Neural progenitor cell (in vitro differentiated cells): Measurements from ENCODE around the gene HOXC9. TPM values are rescaled to one million over a fixed set of nuclear protein-coding genes. Genes with fewer than 3 reads are reported as not detected.

ENCODE experiments used
- DNase-seq: peaks from one replicate; pipeline ENCODE4 v3.0.0-alpha.2; 2016; ENCODE audit warnings: low spot score
- H2AFZ ChIP-seq: fragments of 200-600 bp; sonication (generic); replicated peaks from 2 replicates; pipeline ENCODE4 v1.6.1; 2016; ENCODE audit warnings: antibody characterized with exemption
- H3F3A ChIP-seq: fragments of 200-600 bp; sonication (generic); 2 replicates; pipeline ENCODE4 v1.6.1; 2016; ENCODE audit warnings: antibody characterized with exemption, low read depth
- H3K27ac ChIP-seq: fragments of 200-600 bp; sonication (generic); 2 replicates; pipeline ENCODE4 v1.5.1; 2016; ENCODE audit warnings: mild to moderate bottlenecking
- H3K27me3 ChIP-seq: fragments of 200-600 bp; sonication (generic); 2 replicates; pipeline ENCODE4 v1.6.1; 2016; ENCODE audit warnings: mild to moderate bottlenecking, moderate library complexity
- H3K36me3 ChIP-seq: fragments of 200-600 bp; sonication (generic); 2 replicates; pipeline ENCODE4 v1.5.1; 2016
- H3K4me1 ChIP-seq: fragments of 200-600 bp; sonication (generic); 2 replicates; pipeline ENCODE4 v1.6.1; 2016; ENCODE audit warnings: mixed run types
- H3K4me2 ChIP-seq: fragments of 200-600 bp; sonication (generic); 2 replicates; pipeline ENCODE4 v1.6.1; 2016
- H3K4me3 ChIP-seq: fragments of 200-600 bp; sonication (generic); 2 replicates; pipeline ENCODE4 v1.5.1; 2016
- H3K79me2 ChIP-seq: fragments of 200-600 bp; sonication (generic); 2 replicates; pipeline ENCODE4 v1.6.1; 2016; ENCODE audit warnings: low read depth
- H3K9ac ChIP-seq: fragments of 200-600 bp; sonication (generic); 2 replicates; pipeline ENCODE4 v1.6.1; 2016
- H3K9me3 ChIP-seq: fragments of 200-600 bp; sonication (generic); 2 replicates; pipeline ENCODE4 v1.5.1; 2016; ENCODE audit warnings: low read depth
- H4K20me1 ChIP-seq: fragments of 200-600 bp; sonication (generic); 2 replicates; pipeline ENCODE4 v1.6.1; 2016; ENCODE audit warnings: low read depth
- H3K27ac Mint-ChIP-seq: 3 replicates; pipeline ENCODE4 v1.8.0; 2021; ENCODE audit warnings: mixed read lengths
- H3K27me3 Mint-ChIP-seq: 2 replicates; pipeline ENCODE4 v1.8.0; 2022; ENCODE audit warnings: low read depth, mild to moderate bottlenecking, inconsistent platforms, moderate library complexity, mixed read lengths; ENCODE audit not compliant: insufficient read depth
- H3K36me3 Mint-ChIP-seq: 3 replicates; pipeline ENCODE4 v1.8.0; 2021; ENCODE audit warnings: mixed read lengths
- H3K4me1 Mint-ChIP-seq: 3 replicates; pipeline ENCODE4 v1.8.0; 2021; ENCODE audit warnings: mixed read lengths
- H3K4me3 Mint-ChIP-seq: 3 replicates; pipeline ENCODE4 v1.8.0; 2021; ENCODE audit warnings: mild to moderate bottlenecking, moderate library complexity, mixed read lengths
- H3K9me3 Mint-ChIP-seq: 3 replicates; pipeline ENCODE4 v1.8.0; 2020; ENCODE audit warnings: mixed read lengths
- EZH2 ChIP-seq: fragments of 200-600 bp; sonication (generic); IDR thresholded peaks from 2 replicates; pipeline ENCODE4 v1.6.1; 2017; ENCODE audit warnings: antibody characterized with exemption, mild to moderate bottlenecking, moderate library complexity
- EZH2phosphoT487 ChIP-seq: fragments of 200-600 bp; sonication (generic); IDR thresholded peaks from 2 replicates; pipeline ENCODE4 v1.6.1; 2017; ENCODE audit warnings: antibody characterized with exemption
- total RNA-seq: library from RNA; depleted of rRNA; stranded (reverse); fragments of >200 nt; gene quantifications from 2 replicates; pipeline ENCODE4 v1.2.3, GENCODE V29; 2015; ENCODE audit warnings: low replicate concordance
- TF ChIP-seq, protein P1 (sequence below): fragments of 200-600 bp; sonication (generic); IDR thresholded peaks from 2 replicates; pipeline ENCODE4 v1.5.1; 2017; ENCODE audit warnings: antibody characterized with exemption, mild to moderate bottlenecking

HOXC9 gene
- not detected in 2 replicates for total RNA-seq

DNA sequence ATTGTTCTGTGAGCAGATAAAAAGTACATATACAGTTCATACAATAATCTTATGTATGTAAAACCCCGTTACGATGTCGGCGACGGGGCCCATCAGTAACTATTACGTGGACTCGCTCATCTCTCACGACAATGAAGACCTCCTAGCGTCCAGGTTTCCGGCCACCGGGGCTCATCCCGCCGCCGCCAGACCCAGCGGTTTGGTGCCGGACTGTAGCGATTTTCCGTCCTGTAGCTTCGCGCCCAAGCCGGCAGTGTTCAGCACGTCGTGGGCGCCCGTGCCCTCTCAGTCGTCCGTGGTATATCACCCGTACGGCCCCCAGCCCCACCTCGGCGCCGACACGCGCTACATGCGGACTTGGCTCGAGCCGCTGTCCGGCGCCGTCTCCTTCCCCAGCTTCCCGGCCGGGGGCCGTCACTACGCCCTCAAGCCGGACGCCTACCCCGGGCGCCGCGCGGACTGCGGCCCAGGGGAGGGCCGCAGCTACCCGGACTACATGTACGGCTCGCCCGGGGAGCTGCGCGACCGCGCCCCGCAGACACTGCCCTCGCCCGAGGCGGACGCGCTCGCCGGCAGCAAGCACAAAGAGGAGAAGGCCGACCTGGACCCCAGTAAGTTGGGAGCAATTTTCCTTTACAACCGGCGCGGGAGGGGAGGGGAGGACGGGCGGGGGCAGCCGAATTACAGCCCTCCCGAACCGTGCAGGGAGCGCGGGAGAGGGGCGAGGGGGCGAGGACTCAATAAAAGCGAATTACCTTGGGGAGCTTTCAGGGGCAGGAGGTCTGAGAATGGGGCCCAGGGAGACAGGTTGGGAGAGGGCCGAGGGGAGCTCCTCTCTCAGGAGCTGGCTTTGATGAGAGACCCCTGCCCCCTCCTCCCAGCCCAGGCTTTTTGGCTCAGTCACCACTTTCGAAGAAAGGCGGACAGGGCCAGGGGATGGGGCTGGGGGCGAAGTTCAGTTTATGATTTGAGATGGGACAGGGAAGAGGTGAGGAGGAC, at the start of gene HOXC9:
Gene HOXC9, plus strand, starts transcription at position 46 of the 999 bp plus-strand sequence. Its CDS starts 28 bp downstream, at position 74.
- H3K27me3 ChIP-seq: peaks cover 100% of the 10 kb centered on the region
- Mint-ChIP-seq H3K4me3 (no peak within 1 kb of the TSS), H3K36me3 (no peaks in the 10 kb centered on the region), H3K27me3 (peaks cover 98% of the 10 kb centered on the region), H3K4me1 (no peaks in the 10 kb centered on the region), H3K9me3 (peaks cover 2% of the 10 kb centered on the region), H3K27ac (no peak within 1 kb of the TSS)
- H3K4me1 ChIP-seq: no peaks in the 10 kb centered on the region
- peak within 1 kb of the TSS; percentile 24 for H3K4me3 ChIP-seq
- no peak for DNase-seq
- no peak within 1 kb of the TSS for H3K9ac ChIP-seq
- H2AFZ ChIP-seq: no peak within 1 kb of the TSS
- H3K27ac ChIP-seq: no peak within 1 kb of the TSS
- no peaks in the 10 kb centered on the region for H3K79me2 ChIP-seq
- H3K36me3 ChIP-seq: no peaks in the 10 kb centered on the region
- peak within 1 kb of the TSS; percentile 52 for H3K4me2 ChIP-seq
- peaks cover 89% of the 10 kb centered on the region for H4K20me1 ChIP-seq
- no peaks in the 10 kb centered on the region for H3F3A ChIP-seq
- H3K9me3 ChIP-seq: no peaks in the 10 kb centered on the region
- TF ChIP-seq EZH2phosphoT487 (peak; percentile 99), EZH2 (peak; percentile 100)
- TF ChIP-seq, protein P1, sequence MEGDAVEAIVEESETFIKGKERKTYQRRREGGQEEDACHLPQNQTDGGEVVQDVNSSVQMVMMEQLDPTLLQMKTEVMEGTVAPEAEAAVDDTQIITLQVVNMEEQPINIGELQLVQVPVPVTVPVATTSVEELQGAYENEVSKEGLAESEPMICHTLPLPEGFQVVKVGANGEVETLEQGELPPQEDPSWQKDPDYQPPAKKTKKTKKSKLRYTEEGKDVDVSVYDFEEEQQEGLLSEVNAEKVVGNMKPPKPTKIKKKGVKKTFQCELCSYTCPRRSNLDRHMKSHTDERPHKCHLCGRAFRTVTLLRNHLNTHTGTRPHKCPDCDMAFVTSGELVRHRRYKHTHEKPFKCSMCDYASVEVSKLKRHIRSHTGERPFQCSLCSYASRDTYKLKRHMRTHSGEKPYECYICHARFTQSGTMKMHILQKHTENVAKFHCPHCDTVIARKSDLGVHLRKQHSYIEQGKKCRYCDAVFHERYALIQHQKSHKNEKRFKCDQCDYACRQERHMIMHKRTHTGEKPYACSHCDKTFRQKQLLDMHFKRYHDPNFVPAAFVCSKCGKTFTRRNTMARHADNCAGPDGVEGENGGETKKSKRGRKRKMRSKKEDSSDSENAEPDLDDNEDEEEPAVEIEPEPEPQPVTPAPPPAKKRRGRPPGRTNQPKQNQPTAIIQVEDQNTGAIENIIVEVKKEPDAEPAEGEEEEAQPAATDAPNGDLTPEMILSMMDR: no peak

DNA sequence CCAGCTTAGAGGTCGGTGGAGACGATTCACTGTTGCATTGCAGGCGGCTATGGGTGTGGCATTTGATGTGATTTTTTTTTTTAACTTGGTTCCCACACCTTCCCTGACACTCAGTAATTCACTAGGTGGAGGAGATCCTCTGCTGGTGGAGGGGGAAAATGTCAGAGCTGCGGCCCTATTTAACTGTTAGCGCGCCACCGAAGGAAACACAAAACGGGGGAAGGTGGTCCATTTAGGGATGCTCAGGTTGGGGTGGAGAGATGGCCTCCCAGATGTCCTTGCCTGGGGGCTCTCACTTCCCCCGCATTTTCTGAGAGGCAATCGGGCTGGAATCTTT, 49.6 kb upstream of the HOXC9 start:
- no peak overlapping the region for H3K9ac ChIP-seq
- TF ChIP-seq, protein P1: no peak
- peak; percentile 38 for TF ChIP-seq EZH2
- TF ChIP-seq EZH2phosphoT487: peak; percentile 13
- no peak overlapping the region for H2AFZ ChIP-seq
- H3K4me2 ChIP-seq: no peak overlapping the region
- peaks cover 5% of the 10 kb centered on the region for H3F3A ChIP-seq
- no peaks in the 10 kb centered on the region for H3K4me1 Mint-ChIP-seq
- no peak overlapping the region for H3K4me3 ChIP-seq
- H3K27ac Mint-ChIP-seq: no peak overlapping the region
- H3K4me3 Mint-ChIP-seq: no peak overlapping the region
- H3K9me3 ChIP-seq: no peaks in the 10 kb centered on the region
- peaks cover 100% of the 10 kb centered on the region for H3K27me3 ChIP-seq
- peaks cover 4% of the 10 kb centered on the region for H3K9me3 Mint-ChIP-seq
- peaks cover 61% of the 10 kb centered on the region for H4K20me1 ChIP-seq
- peaks cover 96% of the 10 kb centered on the region for H3K27me3 Mint-ChIP-seq
- H3K4me1 ChIP-seq: no peaks in the 10 kb centered on the region
- no peak for DNase-seq
- no peaks in the 10 kb centered on the region for H3K36me3 Mint-ChIP-seq
- H3K36me3 ChIP-seq: no peaks in the 10 kb centered on the region
- H3K27ac ChIP-seq: no peak overlapping the region
- no peaks in the 10 kb centered on the region for H3K79me2 ChIP-seq

DNA sequence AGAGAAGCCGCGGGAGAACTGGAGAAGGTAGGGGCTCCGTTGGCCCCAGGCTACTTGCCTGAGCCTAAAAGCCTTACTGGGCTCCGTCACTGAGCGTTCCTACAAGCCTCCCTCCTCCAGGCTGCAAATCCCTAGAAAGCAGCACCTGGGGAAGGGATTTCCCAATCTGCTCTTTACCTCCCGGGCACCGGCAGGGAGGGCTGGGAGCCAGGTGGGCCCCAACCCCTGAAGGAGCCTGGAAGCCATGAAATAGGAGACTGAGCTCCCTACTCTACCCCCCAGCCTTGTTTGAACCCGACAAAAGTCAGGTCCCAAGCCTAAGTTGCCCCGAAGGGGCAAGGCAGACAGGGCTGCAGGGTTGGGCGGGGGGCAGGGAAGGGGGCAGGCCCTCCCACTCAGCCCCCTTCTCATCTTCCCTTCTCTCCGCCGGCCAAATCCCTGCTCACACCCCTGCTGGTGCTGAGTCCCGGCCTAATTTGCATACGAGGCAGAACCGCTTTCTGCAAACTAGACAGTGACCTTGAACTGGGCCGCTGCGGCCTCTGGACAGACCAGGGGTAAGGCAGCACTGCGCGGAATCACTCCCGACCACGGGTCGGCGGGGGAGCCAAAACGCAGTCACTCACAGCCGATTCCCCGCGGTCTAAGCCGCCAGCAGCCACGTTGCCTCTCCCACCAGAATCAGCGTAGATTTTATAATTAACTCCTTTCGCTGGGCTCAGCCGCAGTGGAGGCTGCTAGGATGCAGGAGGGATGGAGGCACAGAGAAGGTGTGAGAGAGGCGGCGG, 49.0 kb upstream of the HOXC9 start:
- H3K4me3 Mint-ChIP-seq: no peak overlapping the region
- Histone ChIP-seq H4K20me1 (peaks cover 67% of the 10 kb centered on the region), H3K79me2 (no peaks in the 10 kb centered on the region), H3K27me3 (peaks cover 100% of the 10 kb centered on the region), H3K4me2 (no peak overlapping the region), H3F3A (peaks cover 5% of the 10 kb centered on the region), H3K9me3 (no peaks in the 10 kb centered on the region), H3K27ac (no peak overlapping the region), H3K9ac (no peak overlapping the region), H3K4me1 (no peaks in the 10 kb centered on the region), H3K36me3 (no peaks in the 10 kb centered on the region), H2AFZ (no peak overlapping the region), H3K4me3 (no peak overlapping the region)
- no peak overlapping the region for H3K27ac Mint-ChIP-seq
- TF ChIP-seq EZH2: peak; percentile 84
- TF ChIP-seq, protein P1: no peak
- peak; percentile 52 for TF ChIP-seq EZH2phosphoT487
- H3K4me1 Mint-ChIP-seq: no peaks in the 10 kb centered on the region
- peaks cover 4% of the 10 kb centered on the region for H3K9me3 Mint-ChIP-seq
- peaks cover 96% of the 10 kb centered on the region for H3K27me3 Mint-ChIP-seq
- DNase-seq: no peak
- no peaks in the 10 kb centered on the region for H3K36me3 Mint-ChIP-seq
